ENCODE results near the gene HHATL.

GRCh38 chr3:42701371-42702065 lies 1.1 kb downstream of the HHATL start:
- TF ChIP-seq POLR2A (IDR thresholded peaks at IDR 0.05; ENCODE audit: low read depth, low read length) (no peak), POLR2AphosphoS5 (IDR thresholded peaks at IDR 0.05; ENCODE audit: low read depth, low read length) (no peak), TAF1 (IDR thresholded peaks at IDR 0.05; ENCODE audit: borderline replicate concordance, low read depth, low read length) (no peak)
